ENCODE results near the gene COL23A1. TPM values are rescaled to one million over a fixed set of nuclear protein-coding genes. Genes with fewer than 3 reads are reported as not detected.

The COL23A1 gene
- total and polyA plus RNA-seq, 2 of the 8 experiments (the other 6 are each of a cell fraction or from before 2014, with no cell fraction given): 3.1 to 4.7 TPM

DNA sequence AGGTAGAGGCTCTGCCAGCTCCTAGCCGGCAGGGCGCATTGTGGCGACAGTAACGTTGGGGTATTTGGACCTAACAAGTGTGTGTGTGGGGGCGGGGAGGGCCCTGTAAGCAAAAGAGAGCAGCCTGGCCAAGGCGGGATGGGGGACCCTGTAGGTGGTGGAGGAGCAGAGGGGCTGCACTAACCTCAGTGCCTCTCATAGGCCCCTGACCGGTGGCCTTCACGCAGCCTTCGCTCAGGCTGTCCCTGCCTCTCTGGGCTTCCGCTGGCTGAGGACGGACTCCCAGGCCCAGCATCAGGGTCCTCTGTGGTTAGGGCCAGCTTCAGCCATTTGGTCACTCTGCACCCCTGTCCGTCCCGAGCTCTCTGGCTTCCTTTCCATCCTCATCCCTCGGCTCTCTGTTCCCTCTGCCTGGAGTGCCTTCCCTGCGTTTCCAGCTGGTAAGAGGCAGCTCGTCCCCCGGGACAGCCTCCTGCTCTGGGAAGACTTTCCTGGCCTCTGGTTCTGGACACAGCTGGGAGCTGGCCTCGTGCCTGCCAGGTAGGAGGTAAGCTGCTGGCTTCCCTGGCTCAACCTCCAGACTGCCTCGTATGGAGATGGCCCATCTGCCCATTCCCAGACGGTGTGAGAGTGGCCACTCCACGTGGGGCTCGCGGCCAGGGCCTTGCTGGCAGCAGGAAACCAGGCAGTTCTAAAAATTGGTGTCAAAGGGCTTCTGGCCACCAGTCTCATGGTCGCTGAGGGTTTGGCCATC lies 318.3 kb downstream of the COL23A1 start:
- H3K27me3 ChIP-seq (replicated peaks in 1 of 4; ENCODE audit: control insufficient read depth in 3 of 4, extremely low read depth in 1 of 4, insufficient read depth in 3 of 4, low read length in 3 of 4): 0 out of 7 replicates have a peak, but pooled peaks cover 0 to 2% (median 0%) of the 10 kb centered on the region in 4 experiments
- no peak overlapping the region for H3K9ac ChIP-seq (replicated peaks in 1 of 4; ENCODE audit: extremely low read depth in 1 of 4, low read depth in 3 of 4, low read length in 3 of 4)
- H4K8ac ChIP-seq (ENCODE audit: extremely low read depth, insufficient read depth, low read length): peak overlapping the region; percentile 71
- ChIA-PET CTCF (ENCODE audit: partially characterized antibody) (interaction anchor here (0.9 to 3.7 kb wide), 9 partner anchors 11 to 318 kb away, joined by 3 to 38 read pairs (median 4); partner anchors contain the start of gene COL23A1), POLR2A (ENCODE audit: partially characterized antibody) (interaction anchor here (1.1 to 1.3 kb wide), 2 partner anchors 19 to 39 kb away, joined by 3 read pairs; partner anchors contain the start of gene PHYKPL)
- no peak overlapping the region for H2BK5ac ChIP-seq (ENCODE audit: low read depth, low read length)
- H2AK5ac ChIP-seq (ENCODE audit: low read depth, low read length): no peak overlapping the region
- H3K4me3 ChIP-seq (ENCODE audit: extremely low read depth in 1 of 4, insufficient read depth in 2 of 4, low read depth in 3 of 4, low read length in 4 of 4): no peak overlapping the region
- H3K79me1 ChIP-seq (ENCODE audit: low read depth, low read length): no peaks in the 10 kb centered on the region
- H3K27ac ChIP-seq (ENCODE audit: low read depth, low read length): no peak overlapping the region
- H3K4me2 ChIP-seq (ENCODE audit: insufficient read depth in 1 of 2, low read depth in 2 of 2, low read length in 2 of 2): no peak overlapping the region
- H3K14ac ChIP-seq (ENCODE audit: insufficient read length): no peak overlapping the region
- H3K23me2 ChIP-seq (ENCODE audit: low read depth, low read length): peaks cover 6% of the 10 kb centered on the region; the same call in 1 of the 2 replicates
- H2BK12ac ChIP-seq (ENCODE audit: low read depth, low read length): no peak overlapping the region
- no peak overlapping the region for H2BK120ac ChIP-seq (replicated peaks; ENCODE audit: low read depth, low read length)
- FAIRE-seq: no peak
- H4K5ac ChIP-seq (ENCODE audit: insufficient read length, low read depth, low read length): no peak overlapping the region
- H2AFZ ChIP-seq (ENCODE audit: low read length): no peak overlapping the region
- H3K79me2 ChIP-seq (ENCODE audit: control insufficient read depth in 1 of 2, insufficient read depth in 2 of 2, low read length in 2 of 2): no peaks in the 10 kb centered on the region
- no peak overlapping the region for H3K23ac ChIP-seq (ENCODE audit: insufficient read length)
- H4K20me1 ChIP-seq (replicated peaks in 1 of 2; ENCODE audit: control insufficient read depth in 1 of 2, insufficient read depth in 2 of 2, low read length in 2 of 2): peaks cover 0 to 3% of the 10 kb centered on the region in 2 experiments
- 84% methylated on average over 23 of the region's 24 CpGs; no CpG with 5 or more reads in 1 of the 2 experiments for WGBS, 2 experiments (ENCODE audit: extremely low coverage in 1 of 2, insufficient coverage in 1 of 2, insufficient read length in 1 of 2, insufficient replicate concordance in 2 of 2, low coverage in 1 of 2, low lambda C conversion rate in 2 of 2, missing lambda C conversion rate in 1 of 2)
- H3K4ac ChIP-seq (replicated peaks; ENCODE audit: insufficient read length, low read depth, low read length): no peak overlapping the region
- no peaks in the 10 kb centered on the region for H3K9me3 ChIP-seq (ENCODE audit: insufficient read depth in 2 of 2, low read depth in 1 of 2, low read length in 1 of 2)
- H3K36me3 ChIP-seq (ENCODE audit: control insufficient read depth in 2 of 4, insufficient read depth in 4 of 4, low read length in 3 of 4): no peaks in the 10 kb centered on the region
- no peak overlapping the region for H3K18ac ChIP-seq (ENCODE audit: extremely low read depth, low read length)
- H2BK15ac ChIP-seq (ENCODE audit: low read length): no peak overlapping the region
- no peak overlapping the region for H2BK20ac ChIP-seq (ENCODE audit: low read length)
- DNase-seq (ENCODE audit: low read depth in 1 of 2, low spot score in 2 of 2): no peak
- H3K4me1 ChIP-seq (replicated peaks in 1 of 4; ENCODE audit: control insufficient read depth in 3 of 4, insufficient read depth in 4 of 4, low read length in 3 of 4): no peaks in the 10 kb centered on the region; a peak in 1 of 7 replicates
- peak overlapping the region; percentile 74 for H4K91ac ChIP-seq (replicated peaks; ENCODE audit: insufficient read length, low read length)
- no peak overlapping the region for H3K56ac ChIP-seq (replicated peaks; ENCODE audit: insufficient read length, low read depth, low read length)
- TF ChIP-seq BRCA1 (IDR thresholded peaks at IDR 0.05; ENCODE audit: low read depth, low read length) (no peak), FOSL1 (IDR thresholded peaks at IDR 0.05; ENCODE audit: insufficient read depth, low read depth, low read length) (no peak), SP4 (IDR thresholded peaks at IDR 0.05; ENCODE audit: low read length) (no peak), KDM4A (IDR thresholded peaks at IDR 0.05; ENCODE audit: low read depth, low read length, severe bottlenecking) (no peak), BCL11A (IDR thresholded peaks at IDR 0.05; ENCODE audit: low read depth in 2 of 2, low read length in 2 of 2) (no peak)
- TF ChIP-seq, protein P1, sequence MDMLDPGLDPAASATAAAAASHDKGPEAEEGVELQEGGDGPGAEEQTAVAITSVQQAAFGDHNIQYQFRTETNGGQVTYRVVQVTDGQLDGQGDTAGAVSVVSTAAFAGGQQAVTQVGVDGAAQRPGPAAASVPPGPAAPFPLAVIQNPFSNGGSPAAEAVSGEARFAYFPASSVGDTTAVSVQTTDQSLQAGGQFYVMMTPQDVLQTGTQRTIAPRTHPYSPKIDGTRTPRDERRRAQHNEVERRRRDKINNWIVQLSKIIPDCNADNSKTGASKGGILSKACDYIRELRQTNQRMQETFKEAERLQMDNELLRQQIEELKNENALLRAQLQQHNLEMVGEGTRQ (IDR thresholded peaks at IDR 0.05; ENCODE audit: low read length): no peak
- TF ChIP-seq, protein P2, sequence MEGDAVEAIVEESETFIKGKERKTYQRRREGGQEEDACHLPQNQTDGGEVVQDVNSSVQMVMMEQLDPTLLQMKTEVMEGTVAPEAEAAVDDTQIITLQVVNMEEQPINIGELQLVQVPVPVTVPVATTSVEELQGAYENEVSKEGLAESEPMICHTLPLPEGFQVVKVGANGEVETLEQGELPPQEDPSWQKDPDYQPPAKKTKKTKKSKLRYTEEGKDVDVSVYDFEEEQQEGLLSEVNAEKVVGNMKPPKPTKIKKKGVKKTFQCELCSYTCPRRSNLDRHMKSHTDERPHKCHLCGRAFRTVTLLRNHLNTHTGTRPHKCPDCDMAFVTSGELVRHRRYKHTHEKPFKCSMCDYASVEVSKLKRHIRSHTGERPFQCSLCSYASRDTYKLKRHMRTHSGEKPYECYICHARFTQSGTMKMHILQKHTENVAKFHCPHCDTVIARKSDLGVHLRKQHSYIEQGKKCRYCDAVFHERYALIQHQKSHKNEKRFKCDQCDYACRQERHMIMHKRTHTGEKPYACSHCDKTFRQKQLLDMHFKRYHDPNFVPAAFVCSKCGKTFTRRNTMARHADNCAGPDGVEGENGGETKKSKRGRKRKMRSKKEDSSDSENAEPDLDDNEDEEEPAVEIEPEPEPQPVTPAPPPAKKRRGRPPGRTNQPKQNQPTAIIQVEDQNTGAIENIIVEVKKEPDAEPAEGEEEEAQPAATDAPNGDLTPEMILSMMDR (IDR thresholded peaks at IDR 0.05; ENCODE audit: control extremely low read depth in 1 of 3, insufficient read depth in 1 of 3, low read depth in 1 of 3, low read length in 3 of 3): no peak
- TF ChIP-seq, protein P3, sequence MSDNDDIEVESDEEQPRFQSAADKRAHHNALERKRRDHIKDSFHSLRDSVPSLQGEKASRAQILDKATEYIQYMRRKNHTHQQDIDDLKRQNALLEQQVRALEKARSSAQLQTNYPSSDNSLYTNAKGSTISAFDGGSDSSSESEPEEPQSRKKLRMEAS (IDR thresholded peaks at IDR 0.05): no peak

All from H1 (cell line).